MCF 10A (cell line): ENCODE results near the gene CNDP2. TPM values are rescaled to one million over a fixed set of nuclear protein-coding genes. Genes with fewer than 3 reads are reported as not detected.

ENCODE experiments used
- BruUV-seq: library from RNA; stranded (reverse); fragments of 400-500 nt; replicated peaks from 2 replicates; lab custom pipeline; 2021; lab: Mats Ljungman, UMichigan
- CTCF ChIA-PET: fragments of 300-600 bp; sonication (Branson Sonifier 250); formaldehyde crosslinking; extraction: SDS; loops from one replicate; lab custom pipeline; 2021; ENCODE audit warnings: antibody characterized with exemption, inconsistent platforms; lab: Yijun Ruan, JAX
- POLR2A ChIA-PET: fragments of 300-600, 350-650 bp; sonication (Branson Sonifier 250); formaldehyde crosslinking; extraction: SDS; loops from one replicate; lab custom pipeline; 2020; ENCODE audit warnings: antibody characterized with exemption, inconsistent platforms; lab: Yijun Ruan, JAX
- DNase-seq: peaks from one replicate; pipeline ENCODE4 v3.0.0-alpha.2; 2018; ENCODE audit not compliant: unreplicated experiment
- H3K27ac Mint-ChIP-seq: one replicate; pipeline ENCODE4 v1.8.0; 2022; ENCODE audit warnings: mild to moderate bottlenecking, low read depth, mixed read lengths; ENCODE audit not compliant: unreplicated experiment
- H3K27me3 Mint-ChIP-seq: one replicate; pipeline ENCODE4 v1.8.0; 2022; ENCODE audit warnings: mixed read lengths; ENCODE audit not compliant: insufficient read depth, unreplicated experiment
- H3K36me3 Mint-ChIP-seq: one replicate; pipeline ENCODE4 v1.8.0; 2022; ENCODE audit warnings: mild to moderate bottlenecking, moderate library complexity, mixed read lengths; ENCODE audit not compliant: insufficient read depth, unreplicated experiment
- H3K4me1 Mint-ChIP-seq: one replicate; pipeline ENCODE4 v1.8.0; 2022; ENCODE audit warnings: mixed read lengths; ENCODE audit not compliant: insufficient read depth, unreplicated experiment
- H3K4me3 Mint-ChIP-seq: one replicate; pipeline ENCODE4 v1.8.0; 2022; ENCODE audit warnings: mild to moderate bottlenecking, moderate library complexity, mixed read lengths; ENCODE audit not compliant: unreplicated experiment
- H3K9me3 Mint-ChIP-seq: one replicate; pipeline ENCODE4 v1.8.0; 2022; ENCODE audit warnings: mixed read lengths; ENCODE audit not compliant: unreplicated experiment
- intact Hi-C: fragments of 100-400 bp; cut with micrococcal nuclease; formaldehyde crosslinking; loops from 2 replicates; pipeline ENCODE4 v1.14.1; 2022
- total RNA-seq: library from RNA; stranded (reverse); gene quantifications from 2 replicates; pipeline ENCODE4 v1.2.3, GENCODE V29; 2022
- TF ChIP-seq, protein P1 (sequence below): fragments of 200-600 bp; IDR thresholded peaks from one replicate; pipeline ENCODE4 v1.8.0; 2022; ENCODE audit warnings: antibody characterized with exemption, mild to moderate bottlenecking; ENCODE audit not compliant: unreplicated experiment

Gene CNDP2
- total RNA-seq, 1 experiment from 2014 or later = 194 TPM

DNA sequence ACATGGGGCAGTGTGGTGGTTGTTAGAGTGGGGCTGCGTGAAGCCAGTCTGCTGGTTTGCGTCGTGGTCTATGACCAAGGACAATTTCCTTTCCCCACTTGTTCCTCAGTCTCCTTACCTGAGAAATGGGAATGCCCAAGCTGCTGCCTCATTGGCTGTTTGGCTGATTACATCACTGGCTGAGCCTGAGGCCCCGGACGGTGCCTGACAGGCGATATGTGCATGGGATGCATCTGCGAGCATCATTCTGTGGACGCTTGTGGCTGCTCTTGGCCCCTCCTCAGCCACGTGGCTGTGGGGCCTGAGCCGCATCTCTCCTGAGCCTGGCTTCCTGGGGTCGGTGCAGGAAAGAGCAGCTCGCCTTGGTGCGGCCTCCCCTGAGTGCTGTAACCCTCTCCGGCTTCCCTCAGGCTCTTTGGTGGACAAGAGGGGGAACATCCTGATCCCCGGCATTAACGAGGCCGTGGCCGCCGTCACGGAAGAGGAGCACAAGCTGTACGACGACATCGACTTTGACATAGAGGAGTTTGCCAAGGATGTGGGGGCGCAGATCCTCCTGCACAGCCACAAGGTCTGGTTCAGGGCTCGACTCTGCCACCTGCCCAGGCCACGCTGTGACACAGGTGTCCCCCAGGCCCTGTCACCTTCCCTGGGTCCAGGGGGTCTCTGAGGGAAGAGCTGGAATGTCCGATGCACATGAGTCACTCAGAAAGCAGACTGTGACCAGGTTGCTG is 17.2 kb downstream of the CNDP2 start:
- ChIA-PET POLR2A (interaction anchor here (0.7 kb wide), 1 partner anchor 8 kb away, joined by 3 read pairs; no protein-coding TSS in a partner anchor), CTCF (interaction anchor here (0.7 to 1.0 kb wide), 2 partner anchors 11 to 17 kb away, joined by 3 to 5 read pairs; partner anchors contain the start of gene CNDP2)
- Mint-ChIP-seq H3K4me1 (no peaks in the 10 kb centered on the region), H3K4me3 (no peak overlapping the region), H3K27ac (peak overlapping the region; percentile 46), H3K27me3 (no peaks in the 10 kb centered on the region), H3K9me3 (no peaks in the 10 kb centered on the region), H3K36me3 (peaks cover 86% of the 10 kb centered on the region)
- intact Hi-C loops = no loop called here
- DNase-seq = no peak
- TF ChIP-seq, protein P1, sequence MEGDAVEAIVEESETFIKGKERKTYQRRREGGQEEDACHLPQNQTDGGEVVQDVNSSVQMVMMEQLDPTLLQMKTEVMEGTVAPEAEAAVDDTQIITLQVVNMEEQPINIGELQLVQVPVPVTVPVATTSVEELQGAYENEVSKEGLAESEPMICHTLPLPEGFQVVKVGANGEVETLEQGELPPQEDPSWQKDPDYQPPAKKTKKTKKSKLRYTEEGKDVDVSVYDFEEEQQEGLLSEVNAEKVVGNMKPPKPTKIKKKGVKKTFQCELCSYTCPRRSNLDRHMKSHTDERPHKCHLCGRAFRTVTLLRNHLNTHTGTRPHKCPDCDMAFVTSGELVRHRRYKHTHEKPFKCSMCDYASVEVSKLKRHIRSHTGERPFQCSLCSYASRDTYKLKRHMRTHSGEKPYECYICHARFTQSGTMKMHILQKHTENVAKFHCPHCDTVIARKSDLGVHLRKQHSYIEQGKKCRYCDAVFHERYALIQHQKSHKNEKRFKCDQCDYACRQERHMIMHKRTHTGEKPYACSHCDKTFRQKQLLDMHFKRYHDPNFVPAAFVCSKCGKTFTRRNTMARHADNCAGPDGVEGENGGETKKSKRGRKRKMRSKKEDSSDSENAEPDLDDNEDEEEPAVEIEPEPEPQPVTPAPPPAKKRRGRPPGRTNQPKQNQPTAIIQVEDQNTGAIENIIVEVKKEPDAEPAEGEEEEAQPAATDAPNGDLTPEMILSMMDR = no peak
- BruUV-seq = no TSS peak

GRCh38 chr18:74513883-74514205 is 17.7 kb downstream of the CNDP2 start:
- TF ChIP-seq, protein P1 = no peak
- Mint-ChIP-seq H3K4me3 (no peak overlapping the region), H3K27me3 (no peaks in the 10 kb centered on the region), H3K36me3 (peaks cover 86% of the 10 kb centered on the region), H3K9me3 (no peaks in the 10 kb centered on the region), H3K4me1 (no peaks in the 10 kb centered on the region), H3K27ac (no peak overlapping the region)
- no TSS peak for BruUV-seq
- intact Hi-C loops = no loop called here
- DNase-seq = no peak
- ChIA-PET POLR2A (no interaction called here), CTCF (no interaction called here)

DNA sequence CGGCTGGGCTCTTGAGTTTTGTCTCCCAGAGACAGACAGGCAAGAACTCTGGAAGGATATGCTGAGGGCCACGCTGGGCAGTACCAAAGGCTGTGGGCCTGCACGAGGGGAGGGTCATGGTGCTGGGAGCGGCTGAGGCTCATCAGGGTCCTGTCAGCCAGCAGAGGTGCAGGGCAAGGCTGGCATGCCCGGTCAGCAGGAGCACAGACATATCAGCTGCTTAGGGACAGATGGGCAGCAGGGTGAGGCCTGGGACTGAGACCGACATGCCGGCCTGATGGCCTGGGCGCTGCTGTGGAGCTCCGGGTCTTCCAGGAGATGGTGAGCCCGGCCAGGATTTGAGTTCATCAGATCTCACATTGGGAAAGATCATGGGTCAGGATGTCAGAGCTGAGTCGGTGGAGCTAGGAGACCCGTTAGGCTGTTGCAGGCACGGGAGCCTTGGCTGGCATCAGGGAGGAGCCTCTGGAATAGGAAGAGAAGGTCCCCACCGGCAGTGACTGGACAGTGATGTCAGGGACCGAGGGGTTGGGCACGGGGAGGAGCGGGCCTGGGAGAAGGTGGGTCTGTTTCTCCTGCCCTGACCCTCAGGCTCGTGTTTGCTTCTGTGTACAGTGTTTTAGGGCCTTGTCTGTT is 18.8 kb downstream of the CNDP2 start:
- Mint-ChIP-seq H3K36me3 (peaks cover 86% of the 10 kb centered on the region), H3K4me1 (no peaks in the 10 kb centered on the region), H3K27me3 (no peaks in the 10 kb centered on the region), H3K9me3 (no peaks in the 10 kb centered on the region), H3K4me3 (no peak overlapping the region), H3K27ac (no peak overlapping the region)
- DNase-seq = no peak
- intact Hi-C loops = no loop called here
- no TSS peak for BruUV-seq
- CTCF ChIA-PET = no interaction called here
- TF ChIP-seq, protein P1 = no peak
- POLR2A ChIA-PET = no interaction called here

- H3K27me3 Mint-ChIP-seq = no peaks in the 10 kb centered on the region
- intact Hi-C loops = no loop called here
- CTCF ChIA-PET = no interaction called here
Measured at GRCh38 chr18:74515620-74516231, 19.6 kb downstream of the CNDP2 start.

More at GRCh38 chr18:74515620-74516231, 19.6 kb downstream of the CNDP2 start:
- POLR2A ChIA-PET = interaction anchor here (1.2 kb wide), 1 partner anchor 26 kb away, joined by 3 read pairs; no protein-coding TSS in a partner anchor
- no peaks in the 10 kb centered on the region for H3K4me1 Mint-ChIP-seq
- no TSS peak for BruUV-seq
- H3K27ac Mint-ChIP-seq = no peak overlapping the region
- H3K36me3 Mint-ChIP-seq = peaks cover 84% of the 10 kb centered on the region
- DNase-seq = no peak
- TF ChIP-seq, protein P1 = no peak
- H3K4me3 Mint-ChIP-seq = no peak overlapping the region
- H3K9me3 Mint-ChIP-seq = no peaks in the 10 kb centered on the region
